Measurements from ENCODE around the gene COL2A1.

The COL2A1 gene

GRCh38 chr12:48034835-48035805 lies 30.8 kb upstream of the COL2A1 start:
- TF ChIP-seq ZNF384 (IDR thresholded peaks at IDR 0.05) (no peak), ARNT (IDR thresholded peaks at IDR 0.05) (no peak), FOXM1 (IDR thresholded peaks at IDR 0.05; ENCODE audit: borderline replicate concordance) (no peak), ELF4 (IDR thresholded peaks at IDR 0.05) (no peak), BHLHE40 (IDR thresholded peaks at IDR 0.05; ENCODE audit: borderline replicate concordance) (no peak), HDGF (IDR thresholded peaks at IDR 0.05; ENCODE audit: borderline replicate concordance) (no peak), LEF1 (IDR thresholded peaks at IDR 0.05; ENCODE audit: borderline replicate concordance) (no peak), CTBP1 (IDR thresholded peaks at IDR 0.05; ENCODE audit: borderline replicate concordance) (no peak), FOXA1 (IDR thresholded peaks at IDR 0.05) (no peak), PKNOX1 (IDR thresholded peaks at IDR 0.05) (no peak), L3MBTL2 (conservative IDR thresholded peaks at IDR 0.05) (no peak), TARDBP (IDR thresholded peaks at IDR 0.05) (no peak), SP1 (IDR thresholded peaks at IDR 0.05) (no peak), FOXK2 (IDR thresholded peaks at IDR 0.05) (no peak)
- DNase-seq (ENCODE audit: extremely low spot score): no peak
- ChIA-PET CTCF (interaction anchor here (0.9 kb wide), 1 partner anchor 10 kb away, joined by 3 read pairs; no protein-coding TSS in a partner anchor), POLR2A (interaction anchor here (0.7 kb wide), 1 partner anchor 84 kb away, joined by 3 read pairs; the partner anchor contains the start of gene PFKM)

- ChIA-PET POLR2A (no interaction called here), CTCF (no interaction called here)
- TF ChIP-seq TARDBP (IDR thresholded peaks at IDR 0.05) (no peak), ARNT (IDR thresholded peaks at IDR 0.05) (no peak), SUZ12 (IDR thresholded peaks at IDR 0.05) (no peak), FOXA1 (IDR thresholded peaks at IDR 0.05) (no peak), LEF1 (IDR thresholded peaks at IDR 0.05; ENCODE audit: borderline replicate concordance) (no peak), ZNF384 (IDR thresholded peaks at IDR 0.05) (no peak), PKNOX1 (IDR thresholded peaks at IDR 0.05) (no peak), SP1 (IDR thresholded peaks at IDR 0.05) (no peak), ELF4 (IDR thresholded peaks at IDR 0.05) (no peak), BHLHE40 (IDR thresholded peaks at IDR 0.05; ENCODE audit: borderline replicate concordance) (no peak), FOXK2 (IDR thresholded peaks at IDR 0.05) (no peak), NFRKB (IDR thresholded peaks at IDR 0.05) (no peak), L3MBTL2 (conservative IDR thresholded peaks at IDR 0.05) (no peak), HDGF (IDR thresholded peaks at IDR 0.05; ENCODE audit: borderline replicate concordance) (no peak), FOXM1 (IDR thresholded peaks at IDR 0.05; ENCODE audit: borderline replicate concordance) (no peak), CTBP1 (IDR thresholded peaks at IDR 0.05; ENCODE audit: borderline replicate concordance) (no peak)
- no peak for DNase-seq (ENCODE audit: extremely low spot score)
Observed at GRCh38 chr12:48033451-48033850, 29.2 kb upstream of the COL2A1 start.

- ChIA-PET CTCF (no interaction called here), POLR2A (no interaction called here)
- TF ChIP-seq ARNT (IDR thresholded peaks at IDR 0.05) (no peak), BHLHE40 (IDR thresholded peaks at IDR 0.05; ENCODE audit: borderline replicate concordance) (no peak), LEF1 (IDR thresholded peaks at IDR 0.05; ENCODE audit: borderline replicate concordance) (no peak), ZNF384 (IDR thresholded peaks at IDR 0.05) (no peak), L3MBTL2 (conservative IDR thresholded peaks at IDR 0.05) (no peak), SP1 (IDR thresholded peaks at IDR 0.05) (no peak), SUZ12 (IDR thresholded peaks at IDR 0.05) (no peak), CTBP1 (IDR thresholded peaks at IDR 0.05; ENCODE audit: borderline replicate concordance) (no peak), TARDBP (IDR thresholded peaks at IDR 0.05) (no peak), NFRKB (IDR thresholded peaks at IDR 0.05) (no peak), PKNOX1 (IDR thresholded peaks at IDR 0.05) (no peak), HDGF (IDR thresholded peaks at IDR 0.05; ENCODE audit: borderline replicate concordance) (no peak), FOXK2 (IDR thresholded peaks at IDR 0.05) (no peak), FOXM1 (IDR thresholded peaks at IDR 0.05; ENCODE audit: borderline replicate concordance) (no peak), ELF4 (IDR thresholded peaks at IDR 0.05) (no peak), FOXA1 (IDR thresholded peaks at IDR 0.05) (no peak)
- DNase-seq (ENCODE audit: extremely low spot score): no peak
Observed at GRCh38 chr12:48032597-48032996, 28.3 kb upstream of the COL2A1 start.

GRCh38 chr12:48031135-48031960 lies 27.1 kb upstream of the COL2A1 start:
- POLR2A ChIA-PET: no interaction called here
- no peak for DNase-seq (ENCODE audit: extremely low spot score)
- TF ChIP-seq HDGF (IDR thresholded peaks at IDR 0.05; ENCODE audit: borderline replicate concordance) (no peak), NFRKB (IDR thresholded peaks at IDR 0.05) (no peak), ELF4 (IDR thresholded peaks at IDR 0.05) (no peak), BHLHE40 (IDR thresholded peaks at IDR 0.05; ENCODE audit: borderline replicate concordance) (no peak), ZNF384 (IDR thresholded peaks at IDR 0.05) (no peak), ARNT (IDR thresholded peaks at IDR 0.05) (no peak), FOXM1 (IDR thresholded peaks at IDR 0.05; ENCODE audit: borderline replicate concordance) (no peak), FOXK2 (IDR thresholded peaks at IDR 0.05) (no peak), SUZ12 (IDR thresholded peaks at IDR 0.05) (no peak), CTBP1 (IDR thresholded peaks at IDR 0.05; ENCODE audit: borderline replicate concordance) (no peak), L3MBTL2 (conservative IDR thresholded peaks at IDR 0.05) (no peak), PKNOX1 (IDR thresholded peaks at IDR 0.05) (no peak), TARDBP (IDR thresholded peaks at IDR 0.05) (no peak), FOXA1 (IDR thresholded peaks at IDR 0.05) (no peak), SP1 (IDR thresholded peaks at IDR 0.05) (no peak), LEF1 (IDR thresholded peaks at IDR 0.05; ENCODE audit: borderline replicate concordance) (no peak)
- CTCF ChIA-PET: interaction anchor here (0.9 to 1.0 kb wide), 2 partner anchors 14 to 20 kb away, joined by 3 read pairs; no protein-coding TSS in a partner anchor
